GM23338 (cell line): ENCODE measurements around the gene RELN.

Experiments
- CREB1 ChIP-seq: fragments of 250-450 bp; sonication (Bioruptor Pico); IDR thresholded peaks from 2 replicates; pipeline ENCODE4 v1.5.0; 2020; ENCODE audit warnings: low read depth, mild to moderate bottlenecking, moderate library complexity
- ETS1 ChIP-seq: IDR thresholded peaks from 2 replicates; pipeline ENCODE4 v1.6.1; 2016; ENCODE audit warnings: antibody characterized with exemption
- EZH2 ChIP-seq: fragments of 200-600 bp; sonication (generic); IDR thresholded peaks from one replicate; pipeline ENCODE4 v1.8.0; 2017; ENCODE audit warnings: antibody characterized with exemption, mild to moderate bottlenecking, low read depth; ENCODE audit not compliant: unreplicated experiment
- EZH2phosphoT487 ChIP-seq: fragments of 200-600 bp; sonication (generic); IDR thresholded peaks from one replicate; pipeline ENCODE4 v1.8.1; 2018; ENCODE audit warnings: antibody characterized with exemption; ENCODE audit not compliant: unreplicated experiment
- JUNB ChIP-seq: IDR thresholded peaks from one replicate; pipeline ENCODE4 v1.6.1; 2016; ENCODE audit warnings: antibody characterized with exemption; ENCODE audit not compliant: unreplicated experiment
- NANOG ChIP-seq: IDR thresholded peaks from 2 replicates; pipeline ENCODE4 v1.6.1; 2016; ENCODE audit warnings: antibody characterized with exemption, borderline replicate concordance
- POLR2AphosphoS5 ChIP-seq: IDR thresholded peaks from 2 replicates; pipeline ENCODE4 v1.6.1; 2016; ENCODE audit warnings: antibody characterized with exemption, low read depth
- REST ChIP-seq: IDR thresholded peaks from one replicate; pipeline ENCODE4 v1.6.1; 2018; ENCODE audit warnings: antibody characterized with exemption; ENCODE audit not compliant: unreplicated experiment
- STAT1 ChIP-seq: IDR thresholded peaks from one replicate; pipeline ENCODE4 v1.6.1; 2016; ENCODE audit warnings: antibody characterized with exemption; ENCODE audit not compliant: unreplicated experiment
- TF ChIP-seq, protein P1 (sequence below), 2 experiments: fragments of 200-600 bp in 1 of 2; sonication (generic) in 1 of 2; conservative IDR thresholded peaks; 2 replicates each; pipeline versions ENCODE4 v1.5.1 to v1.6.1; 2016 to 2017; ENCODE audit warnings: antibody characterized with exemption in 2 of 2, low read depth in 2 of 2, mild to moderate bottlenecking in 2 of 2, moderate library complexity in 1 of 2

- TF ChIP-seq, protein P1, sequence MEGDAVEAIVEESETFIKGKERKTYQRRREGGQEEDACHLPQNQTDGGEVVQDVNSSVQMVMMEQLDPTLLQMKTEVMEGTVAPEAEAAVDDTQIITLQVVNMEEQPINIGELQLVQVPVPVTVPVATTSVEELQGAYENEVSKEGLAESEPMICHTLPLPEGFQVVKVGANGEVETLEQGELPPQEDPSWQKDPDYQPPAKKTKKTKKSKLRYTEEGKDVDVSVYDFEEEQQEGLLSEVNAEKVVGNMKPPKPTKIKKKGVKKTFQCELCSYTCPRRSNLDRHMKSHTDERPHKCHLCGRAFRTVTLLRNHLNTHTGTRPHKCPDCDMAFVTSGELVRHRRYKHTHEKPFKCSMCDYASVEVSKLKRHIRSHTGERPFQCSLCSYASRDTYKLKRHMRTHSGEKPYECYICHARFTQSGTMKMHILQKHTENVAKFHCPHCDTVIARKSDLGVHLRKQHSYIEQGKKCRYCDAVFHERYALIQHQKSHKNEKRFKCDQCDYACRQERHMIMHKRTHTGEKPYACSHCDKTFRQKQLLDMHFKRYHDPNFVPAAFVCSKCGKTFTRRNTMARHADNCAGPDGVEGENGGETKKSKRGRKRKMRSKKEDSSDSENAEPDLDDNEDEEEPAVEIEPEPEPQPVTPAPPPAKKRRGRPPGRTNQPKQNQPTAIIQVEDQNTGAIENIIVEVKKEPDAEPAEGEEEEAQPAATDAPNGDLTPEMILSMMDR (conservative IDR thresholded peaks at IDR 0.05; ENCODE audit: low read depth in 2 of 2) = no peak
- TF ChIP-seq EZH2phosphoT487 (no peak), CREB1 (CRISPR knock-in tag) (no peak), EZH2 (no peak), STAT1 (no peak), POLR2AphosphoS5 (no peak), REST (no peak), ETS1 (no peak), JUNB (no peak), NANOG (no peak)
Observed at GRCh38 chr7:103843689-103844480, 145.6 kb downstream of the RELN start.
